IMR-90 (cell line): ENCODE data around the gene GLCCI1. TPM values are rescaled to one million over a fixed set of nuclear protein-coding genes. Genes with fewer than 3 reads are reported as not detected.

Experiments used
- ATAC-seq: fragments of 200-7000 bp; cut with Tn5 transposase; 2 replicates; pipeline ENCODE4 v1.9.1; 2020; ENCODE audit warnings: low read depth, mild to moderate bottlenecking, moderate library complexity
- BruUV-seq: library from RNA; stranded (reverse); fragments of 400-500 nt; replicated peaks from 2 replicates; lab custom pipeline; 2021; lab: Mats Ljungman, UMichigan
- CTCF ChIA-PET: fragments of 300-600 bp; formaldehyde crosslinking; extraction: SDS; loops from one replicate; lab custom pipeline; 2021; ENCODE audit warnings: antibody characterized with exemption; lab: Yijun Ruan, JAX
- POLR2A ChIA-PET: fragments of 300-600 bp; sonication (Branson Sonifier 250); formaldehyde crosslinking; loops from one replicate; lab custom pipeline; 2022; ENCODE audit warnings: antibody characterized with exemption; ENCODE audit not compliant: unreplicated experiment; lab: Charles Lee
- DNase-seq: peaks from one replicate; pipeline ENCODE4 v3.0.0; 2013
- H2AFZ ChIP-seq: replicated peaks from 2 replicates; pipeline ENCODE3; 2013; ENCODE audit warnings: low read length, mild to moderate bottlenecking; ENCODE audit not compliant: poor library complexity
- H2AK5ac ChIP-seq: 2 replicates; pipeline ENCODE4 v1.6.1; 2013; ENCODE audit warnings: low read depth, low read length, inconsistent platforms
- H2AK9ac ChIP-seq: replicated peaks from 2 replicates; pipeline ENCODE3; 2013; ENCODE audit warnings: mild to moderate bottlenecking, low read depth, low read length, moderate library complexity; ENCODE audit not compliant: poor library complexity
- H2BK120ac ChIP-seq: 2 replicates; pipeline ENCODE4 v1.6.1; 2013; ENCODE audit warnings: low read depth, low read length, inconsistent platforms
- H2BK15ac ChIP-seq: 3 replicates; pipeline ENCODE4 v1.6.1; 2013; ENCODE audit warnings: low read depth, low read length, inconsistent platforms
- H2BK20ac ChIP-seq: 2 replicates; pipeline ENCODE4 v1.6.1; 2013; ENCODE audit warnings: low read depth, mild to moderate bottlenecking, inconsistent platforms, low read length, moderate library complexity
- H2BK5ac ChIP-seq: 2 replicates; pipeline ENCODE4 v1.6.1; 2013; ENCODE audit warnings: mild to moderate bottlenecking, low read depth, low read length, inconsistent platforms; ENCODE audit not compliant: poor library complexity, severe bottlenecking
- H3K14ac ChIP-seq: replicated peaks from 2 replicates; pipeline ENCODE4 v1.6.1; 2013; ENCODE audit warnings: low read depth, low read length, inconsistent platforms
- H3K18ac ChIP-seq: 2 replicates; pipeline ENCODE4 v1.6.1; 2013; ENCODE audit warnings: low read depth, low read length, control low read depth
- H3K23ac ChIP-seq: 2 replicates; pipeline ENCODE4 v1.6.1; 2013; ENCODE audit warnings: low read depth, low read length, inconsistent platforms
- H3K27ac ChIP-seq: 2 replicates; pipeline ENCODE4 v1.5.1; 2013; ENCODE audit warnings: mild to moderate bottlenecking, control low read depth, low read length; ENCODE audit not compliant: insufficient read depth
- H3K27me3 ChIP-seq: 2 replicates; pipeline ENCODE4 v1.6.1; 2013; ENCODE audit warnings: low read length; ENCODE audit not compliant: control insufficient read depth, insufficient read depth
- H3K36me3 ChIP-seq: 2 replicates; pipeline ENCODE4 v1.6.1; 2013; ENCODE audit warnings: low read length, mixed read lengths; ENCODE audit not compliant: control insufficient read depth, insufficient read depth
- H3K4ac ChIP-seq: 2 replicates; pipeline ENCODE4 v1.6.1; 2013; ENCODE audit warnings: low read depth, low read length, inconsistent platforms
- H3K4me1 ChIP-seq: 2 replicates; pipeline ENCODE4 v1.6.1; 2013; ENCODE audit warnings: low read length, mixed read lengths; ENCODE audit not compliant: control insufficient read depth, insufficient read depth
- H3K4me2 ChIP-seq: 2 replicates; pipeline ENCODE4 v1.6.1; 2013; ENCODE audit warnings: low read depth, mild to moderate bottlenecking, control low read depth, low read length, moderate library complexity
- H3K4me3 ChIP-seq: 2 replicates; pipeline ENCODE4 v1.5.1; 2013; ENCODE audit warnings: low read depth, mild to moderate bottlenecking, control low read depth, low read length, moderate library complexity; ENCODE audit not compliant: insufficient read depth
- H3K56ac ChIP-seq: 2 replicates; pipeline ENCODE4 v1.6.1; 2013; ENCODE audit warnings: low read length, inconsistent platforms; ENCODE audit not compliant: insufficient read depth; ENCODE audit errors: extremely low read depth
- H3K79me1 ChIP-seq, 2 experiments: 2 replicates each; pipeline ENCODE4 v1.6.1; 2013; ENCODE audit warnings: low read length in 2 of 2, inconsistent platforms in 1 of 2, low read depth in 1 of 2
- H3K9ac ChIP-seq: 2 replicates; pipeline ENCODE4 v1.6.1; 2013; ENCODE audit warnings: low read depth, low read length, control low read depth
- H3K9me1 ChIP-seq: 2 replicates; pipeline ENCODE4 v1.6.1; 2013; ENCODE audit warnings: low read length, inconsistent platforms; ENCODE audit not compliant: insufficient read depth
- H3K9me3 ChIP-seq: 2 replicates; pipeline ENCODE4 v1.6.1; 2013; ENCODE audit warnings: low read length; ENCODE audit not compliant: control insufficient read depth, insufficient read depth
- H4K20me1 ChIP-seq: 2 replicates; pipeline ENCODE4 v1.6.1; 2013; ENCODE audit warnings: low read length, inconsistent platforms; ENCODE audit not compliant: insufficient read depth
- H4K5ac ChIP-seq: 2 replicates; pipeline ENCODE4 v1.6.1; 2013; ENCODE audit warnings: mild to moderate bottlenecking, low read depth, low read length, control low read depth
- H4K8ac ChIP-seq, 2 experiments: 2 replicates each; pipeline ENCODE4 v1.6.1; 2013; ENCODE audit warnings: low read depth in 2 of 2, low read length in 2 of 2, control low read depth in 1 of 2, inconsistent platforms in 1 of 2
- H4K91ac ChIP-seq: 2 replicates; pipeline ENCODE4 v1.6.1; 2013; ENCODE audit warnings: low read depth, low read length, inconsistent platforms; ENCODE audit not compliant: insufficient read depth
- BHLHE40 ChIP-seq: fragments of 150-350 bp; IDR thresholded peaks from 2 replicates; pipeline ENCODE4 v1.6.1; 2016; ENCODE audit warnings: mild to moderate bottlenecking, low read depth, low read length
- CEBPB ChIP-seq: IDR thresholded peaks from 2 replicates; pipeline ENCODE4 v1.6.1; 2012; ENCODE audit warnings: low read depth, low read length, improper control_type of control experiment
- CHD1 ChIP-seq: IDR thresholded peaks from 2 replicates; pipeline ENCODE4 v1.6.1; 2012; ENCODE audit warnings: low read depth, low read length, improper control_type of control experiment
- CTCF ChIP-seq: conservative IDR thresholded peaks from 2 replicates; pipeline ENCODE4 v1.5.1; 2012; ENCODE audit warnings: mild to moderate bottlenecking, low read depth, low read length, improper control_type of control experiment
- ELK1 ChIP-seq: fragments of 150-350 bp; IDR thresholded peaks from 2 replicates; pipeline ENCODE4 v1.6.1; 2016; ENCODE audit warnings: low read depth, mild to moderate bottlenecking, low read length, moderate library complexity, borderline replicate concordance
- FOS ChIP-seq: fragments of 150-350 bp; IDR thresholded peaks from 2 replicates; pipeline ENCODE4 v1.6.1; 2016; ENCODE audit warnings: low read depth, low read length
- MAFK ChIP-seq: IDR thresholded peaks from 2 replicates; pipeline ENCODE4 v1.6.1; 2012; ENCODE audit warnings: low read depth, low read length, improper control_type of control experiment
- MAZ ChIP-seq: IDR thresholded peaks from 2 replicates; pipeline ENCODE4 v1.6.1; 2012; ENCODE audit warnings: low read depth, mild to moderate bottlenecking, low read length, improper control_type of control experiment, moderate library complexity, borderline replicate concordance
- MXI1 ChIP-seq: IDR thresholded peaks from 2 replicates; pipeline ENCODE4 v1.6.1; 2012; ENCODE audit warnings: low read depth, mild to moderate bottlenecking, low read length, moderate library complexity, borderline replicate concordance
- NFE2L2 ChIP-seq: fragments of 150-350 bp; IDR thresholded peaks from 2 replicates; pipeline ENCODE4 v1.6.1; 2016; ENCODE audit warnings: low read depth, mild to moderate bottlenecking, low read length
- POLR2A ChIP-seq: IDR thresholded peaks from 2 replicates; pipeline ENCODE4 v1.6.1; 2012; ENCODE audit warnings: mild to moderate bottlenecking, low read depth, low read length
- RAD21 ChIP-seq: IDR thresholded peaks from 2 replicates; pipeline ENCODE4 v1.6.1; 2012; ENCODE audit warnings: low read length, improper control_type of control experiment
- RCOR1 ChIP-seq: IDR thresholded peaks from 2 replicates; pipeline ENCODE4 v1.6.1; 2012; ENCODE audit warnings: mild to moderate bottlenecking, low read length, improper control_type of control experiment; ENCODE audit not compliant: insufficient replicate concordance
- RFX5 ChIP-seq: IDR thresholded peaks from 2 replicates; pipeline ENCODE4 v1.8.0; 2012; ENCODE audit warnings: low read depth, mild to moderate bottlenecking, low read length, moderate library complexity
- SMC3 ChIP-seq: fragments of 150-350 bp; IDR thresholded peaks from 2 replicates; pipeline ENCODE4 v1.6.1; 2016; ENCODE audit warnings: low read depth, mild to moderate bottlenecking, antibody characterized with exemption, low read length, moderate library complexity
- USF2 ChIP-seq: fragments of 150-350 bp; IDR thresholded peaks from 2 replicates; pipeline ENCODE4 v1.6.1; 2017; ENCODE audit warnings: mild to moderate bottlenecking, antibody characterized with exemption, low read length, low read depth
- WGBS, 2 experiments: methylation state at CpG; one replicate each; pipeline versions ENCODE4 v1.1.5 to v1.1.7; 2013; ENCODE audit warnings: missing lambda C conversion rate in 2 of 2; ENCODE audit not compliant: insufficient read length in 1 of 2; ENCODE audit errors: extremely low coverage in 2 of 2; 5-methylcytosine and 5-hydroxymethylcytosine counted together
- dilution Hi-C: fragments of 300-500 bp; cut with HindIII; formaldehyde crosslinking; loops from one replicate; pipeline ENCODE4 v1.14.3; 2018; ENCODE audit warnings: low sequenced_read_pairs; ENCODE audit not compliant: unreplicated experiment
- in situ Hi-C: fragments of 300-500 bp; cut with MboI; formaldehyde crosslinking; loops from 3 replicates; pipeline ENCODE4 v1.14.3; 2019; ENCODE audit warnings: low sequenced_read_pairs, inconsistent platforms, mixed read lengths
- intact Hi-C: fragments of 100-400 bp; cut with micrococcal nuclease; formaldehyde crosslinking; loops from 2 replicates; pipeline ENCODE4 v1.10.0; 2022
- polyA plus RNA-seq, 3 experiments: library from polyadenylated mRNA; depleted of rRNA; stranded (reverse); fragments of >200 nt; gene quantifications; 2 replicates each; pipeline ENCODE4 v1.2.3, GENCODE V29; 2012; ENCODE audit warnings: low replicate concordance in 1 of 3
- total RNA-seq: library from RNA; depleted of rRNA; stranded (reverse); fragments of >200 nt; gene quantifications from 2 replicates; pipeline ENCODE4 v1.2.3, GENCODE V29; 2012

GLCCI1 gene
- total and polyA plus RNA-seq, 2 of the 4 experiments (the other 2 are of a cell fraction): 4.1 to 6.2 TPM

GRCh38 chr7:8105449-8106095 is 137.0 kb downstream of the GLCCI1 start:
- H3K4me1 ChIP-seq: no peaks in the 10 kb centered on the region; the same call in 1 of the 2 replicates
- no peaks in the 10 kb centered on the region for H3K36me3 ChIP-seq
- in situ Hi-C loops: no loop called here
- H3K27ac ChIP-seq: no peak overlapping the region
- no peak for TF ChIP-seq MAFK
- TF ChIP-seq MXI1: no peak
- TF ChIP-seq CHD1: no peak
- TF ChIP-seq ELK1: no peak
- no peak for TF ChIP-seq CTCF
- TF ChIP-seq RCOR1: no peak
- no peak for TF ChIP-seq SMC3
- no peak for TF ChIP-seq POLR2A
- no peak for TF ChIP-seq NFE2L2
- no peak for TF ChIP-seq BHLHE40
- no peak for TF ChIP-seq USF2
- TF ChIP-seq MAZ: no peak
- no peak for TF ChIP-seq RAD21
- no peak for TF ChIP-seq CEBPB
- TF ChIP-seq RFX5: no peak
- TF ChIP-seq FOS: no peak
- no peak overlapping the region for H3K14ac ChIP-seq
- BruUV-seq: no TSS peak
- H3K9me3 ChIP-seq: no peaks in the 10 kb centered on the region
- WGBS, 2 experiments: 20% methylated on average over 1 of the region's 4 CpGs; no CpG with 5 or more reads in 1 of the 2 experiments
- H3K18ac ChIP-seq: no peak overlapping the region
- no peak overlapping the region for H4K5ac ChIP-seq
- H3K4me3 ChIP-seq: no peak overlapping the region
- no peak overlapping the region for H2BK5ac ChIP-seq
- no peak overlapping the region for H3K9ac ChIP-seq
- POLR2A ChIA-PET: no interaction called here
- dilution Hi-C loops: no loop called here
- intact Hi-C loops: no loop called here
- H3K4me2 ChIP-seq: no peak overlapping the region
- H3K79me1 ChIP-seq: no peaks in the 10 kb centered on the region
- no peak overlapping the region for H3K23ac ChIP-seq
- H2BK120ac ChIP-seq: no peak overlapping the region
- H4K20me1 ChIP-seq: no peaks in the 10 kb centered on the region
- H3K9me1 ChIP-seq: no peaks in the 10 kb centered on the region
- H2BK15ac ChIP-seq: no peak overlapping the region
- DNase-seq: no peak
- no peak overlapping the region for H3K4ac ChIP-seq
- H3K27me3 ChIP-seq: no peaks in the 10 kb centered on the region
- CTCF ChIA-PET: no interaction called here
- no peak overlapping the region for H4K8ac ChIP-seq
- no peak overlapping the region for H2AK9ac ChIP-seq
- H3K56ac ChIP-seq: no peak overlapping the region
- H2AFZ ChIP-seq: no peak overlapping the region
- H4K91ac ChIP-seq: no peak overlapping the region
- no peak overlapping the region for H2AK5ac ChIP-seq
- H2BK20ac ChIP-seq: no peak overlapping the region
- ATAC-seq: no peak
